Nephron (organoid): ENCODE measurements around the gene NSMCE4A.
"Not testable (repeated sequence)": the region's sequence is repeated elsewhere in the genome, so short reads cannot be mapped to it uniquely, and the experiment has no call there.

ENCODE experiments used
- H3K27ac Mint-ChIP-seq, 3 experiments: 2 replicates each; pipeline ENCODE4 v1.8.0; 2020; ENCODE audit warnings: mixed read lengths in 3 of 3, mild to moderate bottlenecking in 2 of 3, moderate library complexity in 1 of 3
- H3K27me3 Mint-ChIP-seq: 2 replicates; pipeline ENCODE4 v1.8.0; 2021; ENCODE audit warnings: low read depth, mild to moderate bottlenecking, moderate library complexity, mixed read lengths
- H3K36me3 Mint-ChIP-seq: 2 replicates; pipeline ENCODE4 v1.8.0; 2020; ENCODE audit warnings: low read depth, mixed read lengths
- H3K4me1 Mint-ChIP-seq: 2 replicates; pipeline ENCODE4 v1.8.0; 2020; ENCODE audit warnings: mixed read lengths
- H3K4me3 Mint-ChIP-seq, 3 experiments: 2 replicates each; pipeline ENCODE4 v1.8.0; 2020; ENCODE audit warnings: mild to moderate bottlenecking in 3 of 3, mixed read lengths in 3 of 3, moderate library complexity in 2 of 3
- H3K9me3 Mint-ChIP-seq: 2 replicates; pipeline ENCODE4 v1.8.0; 2020; ENCODE audit warnings: mixed read lengths
- TF ChIP-seq, protein P1 (sequence below), 3 experiments: fragments of 200-600 bp; sonication (generic); IDR thresholded peaks; one replicate each; pipeline ENCODE4 v1.5.0; 2021; ENCODE audit warnings: antibody characterized with exemption in 3 of 3; ENCODE audit not compliant: unreplicated experiment in 3 of 3

NSMCE4A gene, protein sequence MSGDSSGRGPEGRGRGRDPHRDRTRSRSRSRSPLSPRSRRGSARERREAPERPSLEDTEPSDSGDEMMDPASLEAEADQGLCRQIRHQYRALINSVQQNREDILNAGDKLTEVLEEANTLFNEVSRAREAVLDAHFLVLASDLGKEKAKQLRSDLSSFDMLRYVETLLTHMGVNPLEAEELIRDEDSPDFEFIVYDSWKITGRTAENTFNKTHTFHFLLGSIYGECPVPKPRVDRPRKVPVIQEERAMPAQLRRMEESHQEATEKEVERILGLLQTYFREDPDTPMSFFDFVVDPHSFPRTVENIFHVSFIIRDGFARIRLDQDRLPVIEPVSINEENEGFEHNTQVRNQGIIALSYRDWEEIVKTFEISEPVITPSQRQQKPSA

DNA sequence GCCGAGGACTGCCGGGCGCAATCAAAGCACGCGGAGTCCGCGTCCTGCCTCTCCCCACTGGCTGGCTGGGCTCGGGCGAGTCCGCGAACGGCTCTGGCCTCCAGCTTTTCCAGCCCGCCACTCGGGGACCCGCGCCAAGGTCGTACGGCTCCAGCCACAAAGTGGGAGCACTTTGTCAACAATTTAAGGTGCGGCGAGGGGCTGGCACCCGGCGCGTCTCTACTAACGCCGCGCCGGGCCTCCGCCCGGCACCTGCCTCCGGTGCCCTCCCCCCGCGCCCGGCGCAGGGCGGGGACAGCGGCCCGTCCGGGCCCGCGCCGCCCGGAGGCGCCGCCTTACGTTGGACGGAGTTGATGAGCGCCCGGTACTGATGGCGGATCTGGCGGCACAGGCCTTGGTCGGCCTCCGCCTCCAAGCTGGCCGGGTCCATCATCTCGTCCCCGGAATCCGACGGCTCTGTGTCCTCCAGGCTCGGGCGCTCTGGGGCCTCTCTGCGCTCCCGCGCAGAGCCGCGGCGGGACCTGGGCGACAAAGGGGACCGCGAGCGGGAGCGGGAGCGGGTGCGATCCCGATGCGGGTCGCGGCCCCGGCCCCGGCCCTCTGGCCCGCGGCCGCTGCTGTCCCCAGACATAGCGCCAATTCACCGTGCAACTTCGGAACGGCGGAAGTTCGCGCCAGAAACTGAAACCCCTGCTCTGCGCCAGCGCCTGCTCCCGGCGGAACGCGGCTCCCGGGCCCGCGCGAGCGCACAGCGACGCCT lies at the start of gene NSMCE4A:
Gene NSMCE4A (minus strand): TSS at position 683 of the 760 bp plus-strand sequence. CDS start 52 bp downstream, at position 631.
- Mint-ChIP-seq H3K9me3 (peaks cover 8% of the 10 kb centered on the region), H3K4me3 (peak within 1 kb of the TSS; percentile 74 to 86 (median 84)), H3K27ac (peak within 1 kb of the TSS in 1 of 3 experiments; percentile 80), H3K4me1 (peaks cover 18% of the 10 kb centered on the region), H3K27me3 (no peaks in the 10 kb centered on the region), H3K36me3 (peaks cover 36% of the 10 kb centered on the region)
- TF ChIP-seq, protein P1, sequence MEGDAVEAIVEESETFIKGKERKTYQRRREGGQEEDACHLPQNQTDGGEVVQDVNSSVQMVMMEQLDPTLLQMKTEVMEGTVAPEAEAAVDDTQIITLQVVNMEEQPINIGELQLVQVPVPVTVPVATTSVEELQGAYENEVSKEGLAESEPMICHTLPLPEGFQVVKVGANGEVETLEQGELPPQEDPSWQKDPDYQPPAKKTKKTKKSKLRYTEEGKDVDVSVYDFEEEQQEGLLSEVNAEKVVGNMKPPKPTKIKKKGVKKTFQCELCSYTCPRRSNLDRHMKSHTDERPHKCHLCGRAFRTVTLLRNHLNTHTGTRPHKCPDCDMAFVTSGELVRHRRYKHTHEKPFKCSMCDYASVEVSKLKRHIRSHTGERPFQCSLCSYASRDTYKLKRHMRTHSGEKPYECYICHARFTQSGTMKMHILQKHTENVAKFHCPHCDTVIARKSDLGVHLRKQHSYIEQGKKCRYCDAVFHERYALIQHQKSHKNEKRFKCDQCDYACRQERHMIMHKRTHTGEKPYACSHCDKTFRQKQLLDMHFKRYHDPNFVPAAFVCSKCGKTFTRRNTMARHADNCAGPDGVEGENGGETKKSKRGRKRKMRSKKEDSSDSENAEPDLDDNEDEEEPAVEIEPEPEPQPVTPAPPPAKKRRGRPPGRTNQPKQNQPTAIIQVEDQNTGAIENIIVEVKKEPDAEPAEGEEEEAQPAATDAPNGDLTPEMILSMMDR (IDR thresholded peaks at IDR 0.05; ENCODE audit: unreplicated experiment in 3 of 3): no peak

DNA sequence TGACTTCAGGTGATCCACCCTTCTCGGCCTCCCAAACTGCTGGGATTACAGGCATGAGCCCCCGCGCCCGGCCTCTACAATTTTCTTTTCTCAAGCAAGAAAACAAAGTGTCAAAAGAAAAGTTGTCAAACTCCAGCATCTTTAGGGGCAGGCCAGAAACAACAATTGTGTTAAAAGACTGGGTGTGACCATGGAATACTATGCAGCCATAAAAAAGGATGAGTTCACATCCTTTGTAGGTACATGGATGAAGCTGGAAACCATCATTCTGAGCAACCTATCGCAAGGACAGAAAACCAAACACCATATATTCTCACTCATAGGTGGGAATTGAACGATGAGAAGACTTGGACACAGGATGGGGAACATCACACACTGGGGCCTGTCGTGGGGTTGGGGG lies 48.2 kb upstream of the NSMCE4A start:
- not testable (repeated sequence) for H3K4me3 Mint-ChIP-seq, H3K4me1 Mint-ChIP-seq, H3K9me3 Mint-ChIP-seq, H3K36me3 Mint-ChIP-seq, H3K27ac Mint-ChIP-seq
- H3K27me3 Mint-ChIP-seq: peaks cover 18% of the 10 kb centered on the region

DNA sequence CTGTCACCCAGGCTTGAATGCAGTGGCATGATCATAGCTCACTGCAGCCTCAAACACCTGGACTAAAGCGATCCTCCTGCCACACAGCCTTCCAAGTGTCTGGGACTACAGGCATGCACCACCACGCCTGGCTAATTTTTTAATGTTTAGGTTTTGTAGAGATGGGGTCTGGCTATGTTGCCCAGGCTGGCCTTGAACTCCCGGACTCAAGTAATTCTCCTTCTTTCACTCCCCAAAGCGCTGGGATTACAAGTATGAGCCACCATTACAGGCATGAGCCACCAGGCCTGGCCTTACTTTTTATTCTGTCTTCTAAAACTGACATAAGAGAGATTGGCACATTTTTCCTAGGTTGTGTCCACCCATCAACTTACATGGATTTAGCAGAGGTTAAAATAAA lies 47.3 kb upstream of the NSMCE4A start:
- TF ChIP-seq, protein P1 (IDR thresholded peaks at IDR 0.05; ENCODE audit: unreplicated experiment in 3 of 3): no peak
- H3K4me1 Mint-ChIP-seq: peaks cover 9% of the 10 kb centered on the region
- H3K4me3 Mint-ChIP-seq: no peak overlapping the region
- no peak overlapping the region for H3K27ac Mint-ChIP-seq
- H3K27me3 Mint-ChIP-seq: peaks cover 18% of the 10 kb centered on the region
- H3K36me3 Mint-ChIP-seq: no peaks in the 10 kb centered on the region
- no peaks in the 10 kb centered on the region for H3K9me3 Mint-ChIP-seq

DNA sequence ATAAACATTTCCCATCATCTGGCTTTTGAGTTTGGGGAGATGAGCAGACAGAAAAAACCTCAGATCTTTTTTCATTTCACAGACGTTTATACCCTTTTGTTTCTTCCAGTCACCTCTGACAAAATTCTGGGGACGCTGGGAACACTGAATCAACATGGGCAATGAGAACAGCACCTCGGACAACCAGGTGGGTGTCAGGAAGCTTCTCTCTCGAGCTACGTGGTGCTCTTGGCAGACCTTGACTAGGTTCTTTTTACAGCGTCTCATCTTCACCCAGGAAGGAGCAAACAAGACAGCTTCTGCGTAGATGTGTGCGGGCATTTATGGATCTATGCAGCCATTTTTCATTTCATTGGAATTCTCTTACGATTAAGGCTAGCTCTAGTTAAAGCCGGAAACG lies 46.8 kb upstream of the NSMCE4A start:
- Mint-ChIP-seq H3K36me3 (no peaks in the 10 kb centered on the region), H3K9me3 (no peaks in the 10 kb centered on the region), H3K27me3 (peaks cover 18% of the 10 kb centered on the region), H3K4me1 (peaks cover 9% of the 10 kb centered on the region), H3K27ac (no peak overlapping the region), H3K4me3 (no peak overlapping the region)
- TF ChIP-seq, protein P1 (IDR thresholded peaks at IDR 0.05; ENCODE audit: unreplicated experiment in 3 of 3): no peak

DNA sequence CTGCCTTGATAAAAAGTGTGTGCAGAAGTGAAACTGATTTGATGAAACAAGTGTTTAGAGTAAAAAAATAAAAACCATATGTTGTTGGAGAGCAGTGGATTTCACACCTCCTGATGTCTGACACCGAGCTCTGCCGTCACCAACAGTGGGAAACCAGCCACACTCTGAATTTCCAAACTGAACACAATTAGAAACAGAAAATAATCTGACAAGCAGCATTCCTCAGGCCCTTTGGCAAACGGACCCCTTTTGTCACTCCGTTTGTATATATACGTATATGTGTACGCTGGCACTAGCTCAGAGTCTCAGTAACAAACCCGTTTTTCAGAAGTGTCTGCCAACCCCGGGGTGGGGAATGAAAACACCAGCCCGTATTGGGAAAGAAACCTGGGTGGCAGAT lies 46.4 kb upstream of the NSMCE4A start:
- peaks cover 9% of the 10 kb centered on the region for H3K4me1 Mint-ChIP-seq
- no peaks in the 10 kb centered on the region for H3K36me3 Mint-ChIP-seq
- no peak overlapping the region for H3K27ac Mint-ChIP-seq
- TF ChIP-seq, protein P1 (IDR thresholded peaks at IDR 0.05; ENCODE audit: unreplicated experiment in 3 of 3): no peak
- H3K27me3 Mint-ChIP-seq: peaks cover 18% of the 10 kb centered on the region
- H3K4me3 Mint-ChIP-seq: no peak overlapping the region
- no peaks in the 10 kb centered on the region for H3K9me3 Mint-ChIP-seq

DNA sequence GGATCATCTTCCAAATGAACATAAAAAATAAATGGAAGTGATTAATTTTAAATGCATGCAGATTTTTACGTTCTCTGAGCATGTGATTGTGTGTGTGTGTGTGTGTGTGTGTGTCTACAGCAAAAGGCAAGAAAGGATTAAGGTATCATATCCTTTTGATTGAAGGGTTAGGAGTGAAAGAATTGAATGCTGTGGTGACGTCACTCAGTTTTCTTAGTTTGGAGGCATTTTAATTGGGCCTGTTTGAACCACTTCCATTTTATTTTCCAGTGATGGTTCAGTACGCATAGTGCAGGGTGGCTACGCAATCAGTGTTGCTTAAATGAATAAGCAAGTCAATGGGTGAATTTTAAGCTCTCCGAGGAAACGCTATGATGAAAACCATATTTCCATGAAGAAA lies 45.2 kb upstream of the NSMCE4A start:
- H3K27me3 Mint-ChIP-seq: peaks cover 18% of the 10 kb centered on the region
- H3K36me3 Mint-ChIP-seq: no peaks in the 10 kb centered on the region
- H3K9me3 Mint-ChIP-seq: no peaks in the 10 kb centered on the region
- H3K4me1 Mint-ChIP-seq: peaks cover 9% of the 10 kb centered on the region
- TF ChIP-seq, protein P1 (IDR thresholded peaks at IDR 0.05; ENCODE audit: unreplicated experiment in 3 of 3): no peak
- peak overlapping the region in 1 of 3 experiments; percentile 49 for H3K27ac Mint-ChIP-seq
- H3K4me3 Mint-ChIP-seq: no peak overlapping the region
